Glutamatergic neuron (in vitro differentiated cells): ENCODE data around the gene SPDYE4. TPM values are rescaled to one million over a fixed set of nuclear protein-coding genes. Genes with fewer than 3 reads are reported as not detected.

Experiments used
- DNase-seq: peaks from one replicate; pipeline ENCODE4 v3.0.0; 2022
- H3K27ac Mint-ChIP-seq: one replicate; pipeline ENCODE4 v1.8.0; 2020; ENCODE audit warnings: mild to moderate bottlenecking, mixed read lengths, inconsistent platforms; ENCODE audit not compliant: unreplicated experiment
- H3K27me3 Mint-ChIP-seq: one replicate; pipeline ENCODE4 v1.8.0; 2020; ENCODE audit warnings: mild to moderate bottlenecking, moderate library complexity, mixed read lengths, inconsistent platforms; ENCODE audit not compliant: unreplicated experiment
- H3K36me3 Mint-ChIP-seq: one replicate; pipeline ENCODE4 v1.8.0; 2020; ENCODE audit warnings: mild to moderate bottlenecking, mixed read lengths, inconsistent platforms; ENCODE audit not compliant: unreplicated experiment
- H3K4me1 Mint-ChIP-seq: one replicate; pipeline ENCODE4 v1.8.0; 2020; ENCODE audit warnings: mild to moderate bottlenecking, low read depth, mixed read lengths, inconsistent platforms; ENCODE audit not compliant: unreplicated experiment
- H3K4me3 Mint-ChIP-seq: one replicate; pipeline ENCODE4 v1.8.0; 2020; ENCODE audit warnings: mild to moderate bottlenecking, mixed read lengths, inconsistent platforms; ENCODE audit not compliant: unreplicated experiment
- H3K9me3 Mint-ChIP-seq: one replicate; pipeline ENCODE4 v1.8.0; 2020; ENCODE audit warnings: mild to moderate bottlenecking, moderate library complexity, mixed read lengths, inconsistent platforms; ENCODE audit not compliant: unreplicated experiment
- total RNA-seq: library from RNA; stranded (reverse); fragmentation: NEBNext Ultra II Directional; extraction: Animal tissue kit (Norgen Biotek cat#: 25700); gene quantifications from one replicate; pipeline ENCODE4 v1.2.1, GENCODE V29; 2021; ENCODE audit not compliant: unreplicated experiment
- TF ChIP-seq, protein P1 (sequence below): fragments of 200-600 bp; sonication (generic); IDR thresholded peaks from one replicate; pipeline ENCODE4 v1.5.0; 2021; ENCODE audit not compliant: partially characterized antibody, unreplicated experiment

SPDYE4 gene
- total RNA-seq, 1 donor from 2014 or later, result not detected

DNA sequence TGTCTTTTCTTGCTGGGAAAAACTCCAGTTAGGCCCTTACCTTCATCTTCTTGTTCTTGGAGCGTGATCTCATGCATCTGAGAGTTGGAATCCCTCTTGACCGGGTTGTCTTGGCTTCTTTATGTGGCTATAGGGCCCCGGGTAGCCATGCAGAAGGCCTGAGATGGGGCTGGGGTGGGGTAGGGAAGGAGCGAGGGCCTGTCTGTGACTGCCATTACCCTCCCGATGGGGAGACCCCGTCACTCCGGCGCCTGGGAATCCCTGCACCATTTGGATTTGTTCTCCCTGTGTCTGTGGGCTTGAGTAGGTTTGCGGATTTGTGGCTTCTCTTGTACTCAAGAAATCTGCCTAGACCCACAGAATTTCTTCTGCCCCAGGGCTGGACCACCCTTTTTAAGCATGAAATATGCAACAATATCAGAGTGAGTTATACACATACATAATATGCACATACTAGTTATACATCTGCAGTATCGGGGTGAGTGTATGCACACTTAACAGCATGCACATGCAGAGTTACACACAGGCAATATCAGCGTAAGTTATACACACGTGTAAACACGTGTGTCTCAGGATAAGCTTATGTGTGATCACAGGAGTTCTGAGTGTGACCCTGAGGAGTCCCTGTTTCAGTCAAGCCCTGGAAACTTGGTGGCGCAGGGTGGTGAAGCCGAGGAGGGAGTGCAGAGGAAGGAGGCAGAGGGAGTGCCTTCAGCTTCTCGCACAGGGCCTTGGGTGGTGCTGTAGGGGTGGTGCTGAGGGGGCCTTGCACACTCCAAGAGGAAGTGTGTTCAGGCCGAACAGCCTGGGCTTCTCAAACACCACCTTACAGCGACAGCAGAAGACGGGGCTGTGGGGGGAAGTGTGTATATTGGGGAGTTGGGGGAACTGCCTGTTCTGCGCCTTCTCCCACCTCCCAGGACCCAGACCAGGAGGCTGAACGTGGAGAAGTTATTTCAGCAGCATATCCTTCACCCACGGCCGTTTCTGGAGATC, 32.2 kb downstream of the SPDYE4 start:
- Mint-ChIP-seq H3K27me3 (peaks cover 4% of the 10 kb centered on the region), H3K36me3 (no peaks in the 10 kb centered on the region), H3K4me1 (no peaks in the 10 kb centered on the region), H3K4me3 (no peak overlapping the region), H3K27ac (no peak overlapping the region), H3K9me3 (no peaks in the 10 kb centered on the region)
- TF ChIP-seq, protein P1, sequence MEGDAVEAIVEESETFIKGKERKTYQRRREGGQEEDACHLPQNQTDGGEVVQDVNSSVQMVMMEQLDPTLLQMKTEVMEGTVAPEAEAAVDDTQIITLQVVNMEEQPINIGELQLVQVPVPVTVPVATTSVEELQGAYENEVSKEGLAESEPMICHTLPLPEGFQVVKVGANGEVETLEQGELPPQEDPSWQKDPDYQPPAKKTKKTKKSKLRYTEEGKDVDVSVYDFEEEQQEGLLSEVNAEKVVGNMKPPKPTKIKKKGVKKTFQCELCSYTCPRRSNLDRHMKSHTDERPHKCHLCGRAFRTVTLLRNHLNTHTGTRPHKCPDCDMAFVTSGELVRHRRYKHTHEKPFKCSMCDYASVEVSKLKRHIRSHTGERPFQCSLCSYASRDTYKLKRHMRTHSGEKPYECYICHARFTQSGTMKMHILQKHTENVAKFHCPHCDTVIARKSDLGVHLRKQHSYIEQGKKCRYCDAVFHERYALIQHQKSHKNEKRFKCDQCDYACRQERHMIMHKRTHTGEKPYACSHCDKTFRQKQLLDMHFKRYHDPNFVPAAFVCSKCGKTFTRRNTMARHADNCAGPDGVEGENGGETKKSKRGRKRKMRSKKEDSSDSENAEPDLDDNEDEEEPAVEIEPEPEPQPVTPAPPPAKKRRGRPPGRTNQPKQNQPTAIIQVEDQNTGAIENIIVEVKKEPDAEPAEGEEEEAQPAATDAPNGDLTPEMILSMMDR, result no peak
- no peak for DNase-seq

DNA sequence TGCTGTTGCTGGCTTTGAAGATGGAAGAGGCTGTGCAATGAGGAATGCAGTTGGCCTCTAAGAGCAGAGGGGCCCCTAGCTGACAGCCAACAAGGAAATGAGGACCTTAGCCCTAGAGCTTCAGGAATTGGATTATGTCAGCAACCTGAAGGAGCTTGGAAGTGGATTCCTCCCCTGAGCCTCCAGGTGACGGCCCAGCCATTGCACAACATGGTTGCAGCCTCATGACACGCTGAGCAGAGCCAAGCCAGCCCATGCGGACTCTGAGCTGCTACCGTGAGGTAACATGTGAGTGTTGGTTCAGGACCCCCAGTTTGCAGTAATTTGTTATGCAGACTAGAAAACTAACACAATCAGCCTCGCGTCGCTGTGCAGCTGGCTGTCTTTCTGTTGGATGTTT, 33.9 kb downstream of the SPDYE4 start:
- Mint-ChIP-seq H3K36me3 (no peaks in the 10 kb centered on the region), H3K4me3 (no peak overlapping the region), H3K9me3 (no peaks in the 10 kb centered on the region), H3K27me3 (peaks cover 2% of the 10 kb centered on the region), H3K4me1 (no peaks in the 10 kb centered on the region), H3K27ac (no peak overlapping the region)
- TF ChIP-seq, protein P1, result no peak
- no peak for DNase-seq

- TF ChIP-seq, protein P1, result no peak
- Mint-ChIP-seq H3K9me3 (no peaks in the 10 kb centered on the region), H3K36me3 (peaks cover 10% of the 10 kb centered on the region)
Measured at GRCh38 chr17:8720596-8720995, 37.8 kb downstream of the SPDYE4 start.

DNA sequence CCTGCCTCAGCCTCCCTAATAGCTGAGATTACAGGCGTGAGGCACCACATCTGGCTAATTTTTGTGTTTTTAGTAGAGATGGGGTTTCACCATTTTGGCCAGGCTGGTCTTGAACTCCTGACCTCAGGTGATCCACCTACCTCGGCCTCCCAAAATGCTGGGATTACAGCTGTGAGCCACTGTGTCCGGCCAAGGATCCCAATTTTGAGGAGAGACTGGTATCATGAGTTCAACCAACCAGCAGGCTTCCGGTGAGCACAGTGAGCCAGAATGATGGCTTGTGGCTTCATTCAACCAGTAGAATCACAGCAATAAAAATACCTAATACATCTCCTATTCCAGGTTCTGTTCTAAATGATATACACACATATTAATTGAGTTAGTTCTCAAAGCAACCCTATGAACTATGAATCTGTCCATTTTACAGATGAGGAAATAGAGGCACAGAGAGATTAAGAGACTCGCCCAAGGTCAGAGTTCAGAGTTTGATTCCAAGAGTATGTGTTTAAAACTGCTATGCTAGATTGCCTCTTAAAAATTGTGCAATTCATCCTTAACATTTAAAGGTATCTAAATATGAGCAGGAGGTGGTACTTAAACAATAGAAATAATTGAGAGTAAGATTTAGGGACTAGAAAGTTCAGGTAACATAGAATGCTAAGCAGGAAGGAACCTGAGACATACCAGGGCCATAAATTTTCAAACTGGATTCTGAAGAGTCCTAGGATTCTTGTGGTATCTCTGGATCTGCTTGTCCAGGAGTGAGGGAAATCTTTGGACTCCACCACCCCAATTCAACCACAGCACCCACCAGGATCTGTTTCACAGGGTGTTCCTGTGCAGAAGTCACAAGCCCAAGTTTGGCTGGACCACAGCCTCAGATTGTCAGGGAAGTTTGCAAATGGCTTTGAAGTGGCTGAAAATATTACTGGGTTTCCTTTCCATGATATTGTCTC, 38.8 kb downstream of the SPDYE4 start:
- peaks cover 10% of the 10 kb centered on the region for H3K36me3 Mint-ChIP-seq
- no peaks in the 10 kb centered on the region for H3K9me3 Mint-ChIP-seq
- no peak overlapping the region for H3K4me3 Mint-ChIP-seq
- H3K27ac Mint-ChIP-seq, result no peak overlapping the region
- no peak for DNase-seq
- peaks cover 2% of the 10 kb centered on the region for H3K27me3 Mint-ChIP-seq
- H3K4me1 Mint-ChIP-seq, result no peaks in the 10 kb centered on the region
- TF ChIP-seq, protein P1, result no peak

More at GRCh38 chr17:8720596-8720995, 37.8 kb downstream of the SPDYE4 start:
- Mint-ChIP-seq H3K4me3 (no peak overlapping the region), H3K27me3 (no peaks in the 10 kb centered on the region), H3K4me1 (no peaks in the 10 kb centered on the region), H3K27ac (no peak overlapping the region)
- DNase-seq, result no peak
